ENCODE results near the gene FUT4. TPM values are rescaled to one million over a fixed set of nuclear protein-coding genes. Genes with fewer than 3 reads are reported as not detected.
A peak's percentile ranks its signal among the peaks of the same experiment; 100 is the strongest.
"Not testable (repeated sequence)": the region's sequence is repeated elsewhere in the genome, so short reads cannot be mapped to it uniquely, and the experiment has no call there.

FUT4 gene
- total RNA-seq (2014; rRNA removed; shearing (Covaris generic); ENCODE audit: low replicate concordance): 1.8 and 5.8 TPM in 2 replicates

DNA sequence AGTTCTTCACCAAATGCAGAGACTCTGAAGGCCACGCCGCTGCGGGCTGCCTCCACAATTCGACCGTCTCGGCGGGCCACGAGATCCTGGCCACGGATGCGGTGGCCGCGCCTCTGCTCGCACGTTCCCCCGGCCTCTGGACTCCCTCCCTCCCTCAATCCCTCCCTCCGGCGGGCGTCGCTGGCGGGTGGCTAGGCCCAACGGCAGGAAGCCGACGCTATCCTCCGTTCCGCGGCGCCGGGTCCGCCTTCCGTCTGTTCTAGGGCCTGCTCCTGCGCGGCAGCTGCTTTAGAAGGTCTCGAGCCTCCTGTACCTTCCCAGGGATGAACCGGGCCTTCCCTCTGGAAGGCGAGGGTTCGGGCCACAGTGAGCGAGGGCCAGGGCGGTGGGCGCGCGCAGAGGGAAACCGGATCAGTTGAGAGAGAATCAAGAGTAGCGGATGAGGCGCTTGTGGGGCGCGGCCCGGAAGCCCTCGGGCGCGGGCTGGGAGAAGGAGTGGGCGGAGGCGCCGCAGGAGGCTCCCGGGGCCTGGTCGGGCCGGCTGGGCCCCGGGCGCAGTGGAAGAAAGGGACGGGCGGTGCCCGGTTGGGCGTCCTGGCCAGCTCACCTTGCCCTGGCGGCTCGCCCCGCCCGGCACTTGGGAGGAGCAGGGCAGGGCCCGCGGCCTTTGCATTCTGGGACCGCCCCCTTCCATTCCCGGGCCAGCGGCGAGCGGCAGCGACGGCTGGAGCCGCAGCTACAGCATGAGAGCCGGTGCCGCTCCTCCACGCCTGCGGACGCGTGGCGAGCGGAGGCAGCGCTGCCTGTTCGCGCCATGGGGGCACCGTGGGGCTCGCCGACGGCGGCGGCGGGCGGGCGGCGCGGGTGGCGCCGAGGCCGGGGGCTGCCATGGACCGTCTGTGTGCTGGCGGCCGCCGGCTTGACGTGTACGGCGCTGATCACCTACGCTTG lies at the start of gene FUT4:
TSS of gene FUT4 (plus strand) at position 227 of the 951 bp plus-strand sequence. CDS start at position 440, 213 bp downstream.
- peak; percentile 89 for DNase-seq (ENCODE audit: low read depth)
- in situ Hi-C loops (cut with HindIII; ENCODE audit: low pct_unique_long_range_greater_than_20kb, low sequenced_read_pairs): no loop called here

- DNase-seq (ENCODE audit: low read depth): no peak
- in situ Hi-C loops (cut with HindIII; ENCODE audit: low pct_unique_long_range_greater_than_20kb, low sequenced_read_pairs): no loop called here
Measured at GRCh38 chr11:94494126-94494680, 49.5 kb upstream of the FUT4 start.

DNA sequence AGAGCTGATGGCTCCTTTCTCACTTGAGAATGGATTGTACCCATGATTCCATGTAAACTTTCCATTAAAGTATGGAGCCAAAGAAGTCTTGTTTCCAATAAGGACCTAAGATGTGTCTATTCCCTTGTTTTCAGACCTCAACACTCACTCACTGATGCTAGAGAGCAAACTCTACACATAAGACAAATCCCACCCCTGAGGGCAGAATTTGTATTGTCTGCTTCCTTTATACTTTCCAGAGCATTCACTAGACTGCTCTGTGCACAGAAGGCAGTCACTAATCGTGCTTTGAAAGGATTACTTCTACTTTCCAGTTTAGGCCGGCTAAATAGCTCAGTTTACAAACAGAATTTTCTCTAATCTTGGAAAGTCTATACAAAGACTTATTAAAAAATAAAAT lies 43.5 kb upstream of the FUT4 start:
- no peak for DNase-seq (ENCODE audit: low read depth)
- in situ Hi-C loops (cut with HindIII; ENCODE audit: low pct_unique_long_range_greater_than_20kb, low sequenced_read_pairs): no loop called here

GRCh38 chr11:94501522-94501921 lies 42.2 kb upstream of the FUT4 start:
- no peak for DNase-seq (ENCODE audit: low read depth)
- in situ Hi-C loops (cut with HindIII; ENCODE audit: low pct_unique_long_range_greater_than_20kb, low sequenced_read_pairs): no loop called here

DNA sequence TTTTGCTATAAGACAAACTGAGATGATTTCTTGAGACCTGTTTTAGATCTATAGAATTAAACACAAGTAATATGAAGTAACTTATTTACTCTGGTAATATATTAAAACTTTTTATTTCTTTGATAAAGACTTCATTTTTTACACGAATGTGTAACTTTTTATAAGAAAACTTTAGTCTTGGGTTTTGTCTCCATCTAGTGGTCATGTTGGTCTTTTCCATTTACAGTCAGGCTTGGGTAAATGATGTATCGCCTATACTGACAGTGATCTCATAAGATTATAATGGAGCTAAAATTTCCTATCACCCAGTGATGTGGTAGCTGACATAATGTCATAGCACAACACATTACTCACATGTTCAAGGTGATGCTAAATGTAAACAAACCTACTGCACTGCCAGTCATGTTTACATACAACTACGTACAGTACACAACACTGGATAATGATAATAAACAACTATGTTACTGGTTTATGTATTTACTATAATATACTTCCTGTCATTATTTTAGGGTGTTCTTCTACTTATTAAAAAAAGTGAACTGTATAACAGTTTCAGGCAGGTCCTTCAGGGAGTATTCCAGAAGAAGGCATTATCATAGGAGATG lies 38.9 kb upstream of the FUT4 start:
- peak; percentile 14 for DNase-seq (ENCODE audit: low read depth)
- in situ Hi-C loops (cut with HindIII; ENCODE audit: low pct_unique_long_range_greater_than_20kb, low sequenced_read_pairs): no loop called here

GRCh38 chr11:94506513-94506912 lies 37.2 kb upstream of the FUT4 start:
- DNase-seq (ENCODE audit: low read depth); in situ Hi-C loops (cut with HindIII; ENCODE audit: low pct_unique_long_range_greater_than_20kb, low sequenced_read_pairs): not testable (repeated sequence)

- no peak for DNase-seq (ENCODE audit: low read depth)
- in situ Hi-C loops (cut with HindIII; ENCODE audit: low pct_unique_long_range_greater_than_20kb, low sequenced_read_pairs): no loop called here
Measured at GRCh38 chr11:94507485-94507884, 36.2 kb upstream of the FUT4 start.

- DNase-seq (ENCODE audit: low read depth): peak; percentile 45
Measured at GRCh38 chr11:94511932-94512781, 31.6 kb upstream of the FUT4 start, which contains the start of gene C11orf97. Gene C11orf97 (plus strand): TSS chr11:94512461. CDS start chr11:94512529, 68 bp downstream.

DNA sequence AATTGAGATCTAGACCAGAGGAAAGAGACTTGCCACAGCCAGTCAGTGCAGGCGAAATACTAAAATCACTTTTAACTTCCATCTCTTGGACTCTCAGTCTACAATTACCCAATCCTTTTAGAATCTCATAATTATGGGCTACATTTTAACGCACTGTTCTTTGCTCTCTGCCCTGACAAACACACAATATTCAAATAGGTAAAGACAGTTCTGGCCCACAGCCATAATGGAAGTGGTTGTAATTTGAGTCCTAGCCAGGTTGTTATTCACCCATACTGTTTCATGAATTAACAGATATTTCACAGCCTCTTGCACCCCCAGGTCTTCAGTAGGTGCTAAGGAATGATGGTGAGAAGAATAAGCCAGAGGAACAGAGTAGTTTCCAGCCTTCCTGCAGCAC lies 30.6 kb upstream of the FUT4 start:
- DNase-seq (ENCODE audit: low read depth): no peak
- in situ Hi-C loops (cut with HindIII; ENCODE audit: low pct_unique_long_range_greater_than_20kb, low sequenced_read_pairs): no loop called here

More at GRCh38 chr11:94511932-94512781, 31.6 kb upstream of the FUT4 start, which contains the start of gene C11orf97:
- in situ Hi-C loops (cut with HindIII; ENCODE audit: low pct_unique_long_range_greater_than_20kb, low sequenced_read_pairs): no loop called here

DNA sequence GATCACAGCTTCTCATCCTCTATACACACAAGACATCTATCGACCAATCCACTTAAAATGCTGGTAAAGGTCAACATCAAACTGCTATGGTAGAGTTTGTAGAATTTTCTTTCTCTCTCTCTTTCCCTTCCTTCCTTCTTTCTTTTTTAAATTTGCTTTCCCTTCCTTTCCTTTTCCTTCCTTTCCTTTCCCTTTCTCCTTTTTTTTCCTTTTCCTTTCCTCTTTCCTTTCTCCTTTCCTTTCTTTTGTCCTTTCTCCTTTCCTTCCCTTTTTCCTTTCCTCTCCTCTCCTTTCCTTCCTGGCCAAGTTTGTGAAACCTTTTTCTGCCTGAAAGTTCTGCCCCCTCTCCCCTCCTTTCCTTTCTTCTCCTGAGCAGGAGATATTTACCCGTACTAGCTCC lies 28.3 kb upstream of the FUT4 start:
- in situ Hi-C loops (cut with HindIII; ENCODE audit: low pct_unique_long_range_greater_than_20kb, low sequenced_read_pairs): no loop called here
- no peak for DNase-seq (ENCODE audit: low read depth)

DNA sequence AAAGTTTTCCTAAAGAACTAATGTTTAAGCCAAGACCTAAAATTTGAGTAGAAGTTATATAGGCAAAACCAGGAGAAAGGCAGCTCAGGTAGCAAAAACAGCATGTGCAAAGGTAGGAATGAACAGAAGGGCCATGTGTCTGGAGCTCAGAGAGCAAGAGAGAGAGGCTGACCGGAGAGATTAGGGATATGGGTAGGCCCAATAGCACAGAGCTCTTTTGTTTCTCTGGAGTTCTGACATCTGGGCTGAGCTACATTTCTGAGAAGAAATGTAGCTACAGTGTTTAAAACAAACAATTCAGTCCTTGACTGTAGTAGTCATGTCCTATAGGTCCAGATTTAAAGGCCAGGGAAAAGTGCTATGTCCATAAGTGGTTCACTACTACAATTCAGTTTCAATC lies 27.0 kb upstream of the FUT4 start:
- DNase-seq (ENCODE audit: low read depth): no peak
- in situ Hi-C loops (cut with HindIII; ENCODE audit: low pct_unique_long_range_greater_than_20kb, low sequenced_read_pairs): no loop called here

GRCh38 chr11:94518300-94518699 lies 25.4 kb upstream of the FUT4 start:
- in situ Hi-C loops (cut with HindIII; ENCODE audit: low pct_unique_long_range_greater_than_20kb, low sequenced_read_pairs): no loop called here
- DNase-seq (ENCODE audit: low read depth): no peak

DNA sequence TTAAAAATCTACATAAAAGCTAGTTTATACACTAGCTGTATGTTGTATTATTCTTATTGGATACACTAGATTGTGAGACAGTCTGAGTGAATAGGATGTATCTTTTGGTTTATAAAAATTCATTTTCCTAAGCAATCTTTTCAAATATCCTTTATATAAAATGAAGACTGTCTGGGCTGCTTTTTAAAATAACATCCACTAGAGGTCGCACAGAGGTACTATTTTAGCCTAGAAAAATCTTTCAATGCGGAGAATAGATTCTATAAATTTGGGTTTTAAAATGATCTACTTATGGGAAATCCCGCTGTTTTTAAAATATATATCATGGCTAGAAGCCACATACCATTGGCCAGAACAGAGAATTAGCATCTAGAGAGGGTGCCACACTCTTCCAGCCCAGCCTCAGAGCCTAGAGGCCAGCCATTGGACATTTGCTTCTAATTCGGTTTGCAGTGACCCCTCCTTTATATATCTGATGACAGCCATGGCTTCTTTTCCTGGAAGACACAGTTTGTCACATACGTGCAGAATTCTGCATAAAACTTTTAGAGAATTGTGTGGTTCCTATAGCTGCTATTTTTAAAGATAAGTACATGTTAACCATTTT lies 24.1 kb upstream of the FUT4 start:
- no peak for DNase-seq (ENCODE audit: low read depth)
- in situ Hi-C loops (cut with HindIII; ENCODE audit: low pct_unique_long_range_greater_than_20kb, low sequenced_read_pairs): no loop called here

DNA sequence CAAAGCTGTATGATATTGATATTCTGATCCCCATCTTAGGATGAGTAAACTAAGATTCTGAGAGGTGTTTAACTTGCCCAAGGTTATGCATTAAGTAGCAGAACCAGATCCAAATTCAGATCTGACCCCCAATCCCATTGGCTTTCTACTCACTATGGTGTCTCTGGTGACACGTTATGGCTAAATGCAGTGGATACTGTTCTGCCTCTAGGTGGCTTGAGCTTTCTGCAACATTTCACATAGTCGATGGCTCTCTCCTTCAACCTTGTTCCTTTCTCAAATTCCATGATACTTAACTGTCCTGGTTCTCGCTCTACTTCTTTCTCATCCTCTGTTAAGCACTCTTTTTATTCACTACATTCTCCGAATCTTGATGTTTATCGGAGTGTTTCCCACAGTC lies 22.0 kb upstream of the FUT4 start:
- no peak for DNase-seq (ENCODE audit: low read depth)
- in situ Hi-C loops (cut with HindIII; ENCODE audit: low pct_unique_long_range_greater_than_20kb, low sequenced_read_pairs): no loop called here

- in situ Hi-C loops (cut with HindIII; ENCODE audit: low pct_unique_long_range_greater_than_20kb, low sequenced_read_pairs): no loop called here
- no peak for DNase-seq (ENCODE audit: low read depth)
Measured at GRCh38 chr11:94524341-94524740, 19.4 kb upstream of the FUT4 start.

- DNase-seq (ENCODE audit: low read depth): no peak
- in situ Hi-C loops (cut with HindIII; ENCODE audit: low pct_unique_long_range_greater_than_20kb, low sequenced_read_pairs): no loop called here
Measured at GRCh38 chr11:94525546-94526324, 18.0 kb upstream of the FUT4 start.

Data from Caki2 (cell line).